Gastroesophageal sphincter (tissue), 4 donors: ENCODE data around the gene PLCL1. TPM values are rescaled to one million over a fixed set of nuclear protein-coding genes. Genes with fewer than 3 reads are reported as not detected.
A peak's percentile ranks its signal among the peaks of the same experiment; 100 is the strongest.
"Not testable (repeated sequence)": the region's sequence is repeated elsewhere in the genome, so short reads cannot be mapped to it uniquely, and the experiment has no call there.

Experiments used
- ATAC-seq: fragments of 150-250 bp; one replicate; pipeline ENCODE4 v1.9.1; 2016; ENCODE audit warnings: mild to moderate bottlenecking, moderate library complexity
- H3K27ac ChIP-seq, 4 donors: fragments of 200-600 bp; sonication (generic) in 3 of 4; 1 replicate in 3 of 4; 2 replicates in 1 of 4; pipeline ENCODE4 v1.5.1; 2016 to 2019
- H3K27me3 ChIP-seq: fragments of 200-600 bp; sonication (generic); one replicate; pipeline ENCODE4 v1.5.1; 2019
- H3K36me3 ChIP-seq, 2 donors: fragments of 200-600 bp; sonication (generic); one replicate each; pipeline ENCODE4 v1.5.1; 2019; ENCODE audit warnings: control low read depth in 1 of 2
- H3K4me1 ChIP-seq, 3 donors: fragments of 200-600 bp; sonication (generic); 1 replicate in 2 of 3; 2 replicates in 1 of 3; pipeline ENCODE4 v1.5.1; 2016 to 2019; ENCODE audit warnings: control low read depth in 2 of 3
- H3K4me3 ChIP-seq, 2 donors: fragments of 200-600 bp; sonication (generic); one replicate each; pipeline ENCODE4 v1.5.1; 2019; ENCODE audit warnings: mild to moderate bottlenecking in 1 of 2, moderate library complexity in 1 of 2
- H3K9me3 ChIP-seq, 3 donors: fragments of 200-600 bp; sonication (generic); one replicate each; pipeline ENCODE4 v1.5.1; 2017 to 2019; ENCODE audit warnings: control low read depth in 2 of 3
- EP300 ChIP-seq: sonication (generic); formaldehyde crosslinking; IDR thresholded peaks from one replicate; pipeline ENCODE4 v1.6.1; 2017; ENCODE audit warnings: antibody characterized with exemption, mild to moderate bottlenecking
- POLR2A ChIP-seq, 2 donors: fragments of 450-650 bp; IDR thresholded peaks; one replicate each; pipeline ENCODE4 v1.6.1; 2017; ENCODE audit warnings: antibody characterized with exemption in 2 of 2, mild to moderate bottlenecking in 2 of 2, moderate library complexity in 1 of 2
- POLR2AphosphoS5 ChIP-seq: sonication (generic); formaldehyde crosslinking; IDR thresholded peaks from one replicate; pipeline ENCODE4 v1.6.1; 2017; ENCODE audit warnings: antibody characterized with exemption
- WGBS, 2 donors: methylation state at CpG; one replicate each; pipeline ENCODE4 v1.1.5; 2018; ENCODE audit warnings: low coverage in 1 of 2; 5-methylcytosine and 5-hydroxymethylcytosine counted together
- total RNA-seq, 4 donors: library from RNA; depleted of rRNA; stranded (reverse); fragments of >200 nt; gene quantifications; one replicate each; pipeline ENCODE4 v1.1.0, GENCODE V29; 2016
- TF ChIP-seq, protein P1 (sequence below), 4 experiments: fragments of 200-600 bp in 2 of 4; fragments of 450-650 bp in 2 of 4; sonication (generic) in 1 of 4; IDR thresholded peaks; one replicate each; pipeline ENCODE4 v1.5.1; 2017 to 2019; ENCODE audit warnings: antibody characterized with exemption in 4 of 4, mild to moderate bottlenecking in 2 of 4, moderate library complexity in 2 of 4

The PLCL1 gene
- total RNA-seq, 4 donors from 2014 or later: 23.4 to 89.2 (median 47.4) TPM

DNA sequence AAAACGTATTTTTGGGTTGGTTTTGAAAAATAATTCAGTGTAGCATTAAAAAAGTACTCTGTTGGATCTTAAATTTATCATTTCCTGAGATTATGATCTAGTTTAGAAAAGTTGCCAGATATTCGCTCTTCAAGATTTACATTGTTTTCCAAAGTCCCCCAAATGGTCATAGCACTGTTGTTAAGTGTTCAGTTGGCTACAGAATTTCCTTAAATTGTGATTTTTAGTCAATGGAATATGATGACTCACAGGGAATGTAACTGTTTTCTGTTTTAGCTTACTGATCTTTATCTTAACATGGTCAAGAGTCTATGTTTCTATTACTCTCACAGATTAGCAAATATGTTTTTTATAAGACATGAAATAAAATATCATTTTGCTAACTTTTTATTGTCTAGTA is 23.2 kb downstream of the PLCL1 start:
- 62 to 63% methylated on average over 2 of the region's 2 CpGs for WGBS, 2 donors
- ATAC-seq: no peak
- Histone ChIP-seq H3K27me3 (no peaks in the 10 kb centered on the region), H3K4me1 (peaks cover 3 to 10% (median 4%) of the 10 kb centered on the region in 3 donors), H3K9me3 (no peaks in the 10 kb centered on the region), H3K4me3 (no peak overlapping the region), H3K27ac (no peak overlapping the region), H3K36me3 (no peaks in the 10 kb centered on the region)
- TF ChIP-seq POLR2A (IDR thresholded peaks at IDR 0.05): no peak
- no peak for TF ChIP-seq POLR2AphosphoS5
- no peak for TF ChIP-seq EP300
- TF ChIP-seq, protein P1, sequence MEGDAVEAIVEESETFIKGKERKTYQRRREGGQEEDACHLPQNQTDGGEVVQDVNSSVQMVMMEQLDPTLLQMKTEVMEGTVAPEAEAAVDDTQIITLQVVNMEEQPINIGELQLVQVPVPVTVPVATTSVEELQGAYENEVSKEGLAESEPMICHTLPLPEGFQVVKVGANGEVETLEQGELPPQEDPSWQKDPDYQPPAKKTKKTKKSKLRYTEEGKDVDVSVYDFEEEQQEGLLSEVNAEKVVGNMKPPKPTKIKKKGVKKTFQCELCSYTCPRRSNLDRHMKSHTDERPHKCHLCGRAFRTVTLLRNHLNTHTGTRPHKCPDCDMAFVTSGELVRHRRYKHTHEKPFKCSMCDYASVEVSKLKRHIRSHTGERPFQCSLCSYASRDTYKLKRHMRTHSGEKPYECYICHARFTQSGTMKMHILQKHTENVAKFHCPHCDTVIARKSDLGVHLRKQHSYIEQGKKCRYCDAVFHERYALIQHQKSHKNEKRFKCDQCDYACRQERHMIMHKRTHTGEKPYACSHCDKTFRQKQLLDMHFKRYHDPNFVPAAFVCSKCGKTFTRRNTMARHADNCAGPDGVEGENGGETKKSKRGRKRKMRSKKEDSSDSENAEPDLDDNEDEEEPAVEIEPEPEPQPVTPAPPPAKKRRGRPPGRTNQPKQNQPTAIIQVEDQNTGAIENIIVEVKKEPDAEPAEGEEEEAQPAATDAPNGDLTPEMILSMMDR (IDR thresholded peaks at IDR 0.05): no peak

DNA sequence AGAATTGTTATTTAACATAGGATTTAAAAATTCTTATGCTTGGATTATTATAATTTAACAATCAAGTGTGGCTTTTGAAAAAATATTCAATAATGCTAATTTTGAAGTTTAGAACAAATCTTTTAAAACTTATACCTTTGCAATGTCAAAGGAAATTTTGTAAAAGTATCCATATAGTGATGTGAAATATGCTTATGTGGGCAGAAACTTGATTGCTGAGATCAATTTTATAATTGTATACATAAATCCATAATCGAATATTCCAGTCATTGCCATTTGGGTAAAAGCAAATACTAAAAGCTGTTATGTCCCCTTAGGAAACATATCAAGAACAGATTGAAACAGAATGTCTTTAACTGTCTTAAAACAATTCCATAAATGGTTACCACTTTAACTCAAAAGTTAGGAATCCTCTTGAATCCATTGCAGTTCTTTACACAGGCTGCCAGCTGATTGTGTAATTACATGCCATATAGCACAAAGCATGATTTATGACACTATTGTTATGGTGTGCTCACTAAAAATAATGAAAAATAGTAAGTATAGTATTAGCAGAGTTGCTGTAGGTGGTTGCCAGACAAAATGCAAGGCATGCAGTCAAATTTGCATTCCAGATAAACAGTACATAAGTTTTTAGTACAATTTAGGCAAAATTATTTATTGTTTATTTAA is 24.2 kb downstream of the PLCL1 start:
- Histone ChIP-seq H3K9me3 (no peaks in the 10 kb centered on the region), H3K36me3 (no peaks in the 10 kb centered on the region), H3K4me1 (peaks cover 3 to 10% (median 4%) of the 10 kb centered on the region in 3 donors), H3K27ac (no peak overlapping the region), H3K27me3 (no peaks in the 10 kb centered on the region), H3K4me3 (no peak overlapping the region)
- TF ChIP-seq EP300 (no peak), POLR2A (IDR thresholded peaks at IDR 0.05) (no peak), POLR2AphosphoS5 (no peak)
- TF ChIP-seq, protein P1 (IDR thresholded peaks at IDR 0.05): no peak
- 60 to 77% methylated on average over 1 of the region's 1 CpG for WGBS, 2 donors
- no peak for ATAC-seq

GRCh38 chr2:197834771-197835170 is 30.4 kb downstream of the PLCL1 start:
- H3K4me1 ChIP-seq: peaks cover 0 to 27% (median 5%) of the 10 kb centered on the region in 3 donors
- not testable (repeated sequence) for H3K9me3 ChIP-seq, ATAC-seq, H3K27me3 ChIP-seq, H3K4me3 ChIP-seq, H3K27ac ChIP-seq, H3K36me3 ChIP-seq
- WGBS, 2 donors: 93 to 96% methylated on average over 2 of the region's 2 CpGs

- no peak for ATAC-seq
- H3K4me3 ChIP-seq: no peak overlapping the region
- WGBS, 2 donors: 40 to 52% methylated on average over 4 of the region's 4 CpGs
- TF ChIP-seq POLR2AphosphoS5 (no peak), POLR2A (IDR thresholded peaks at IDR 0.05) (no peak), EP300 (no peak)
- TF ChIP-seq, protein P1 (IDR thresholded peaks at IDR 0.05): no peak
- H3K27me3 ChIP-seq: no peaks in the 10 kb centered on the region
- H3K9me3 ChIP-seq: no peaks in the 10 kb centered on the region
- H3K4me1 ChIP-seq: peaks cover 0 to 33% (median 7%) of the 10 kb centered on the region in 3 donors
- H3K27ac ChIP-seq: no peak overlapping the region
- no peaks in the 10 kb centered on the region for H3K36me3 ChIP-seq
Observed at GRCh38 chr2:197835293-197835692, 30.9 kb downstream of the PLCL1 start.

DNA sequence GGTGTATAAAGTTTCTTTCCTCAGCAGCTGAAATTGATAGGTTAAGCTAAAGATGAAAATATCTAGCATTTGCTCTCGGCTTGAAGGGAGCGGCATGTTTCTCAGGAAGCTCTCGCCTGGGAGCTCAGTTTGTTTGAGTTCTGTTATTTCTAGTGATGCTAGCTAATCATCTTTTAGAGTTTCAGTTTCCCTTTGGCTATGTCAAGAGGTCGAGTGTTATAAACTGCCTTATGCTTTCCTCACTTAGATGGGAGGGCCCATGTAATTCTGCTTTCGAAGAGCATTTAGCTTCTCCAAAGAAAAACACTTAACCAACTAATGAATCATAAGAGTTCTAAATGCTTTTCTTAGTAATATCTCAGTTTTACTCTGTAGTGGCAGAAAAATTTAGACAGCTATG is 33.6 kb downstream of the PLCL1 start:
- Histone ChIP-seq H3K9me3 (no peaks in the 10 kb centered on the region), H3K27ac (peak overlapping the region; percentile 48 to 71 (median 69)), H3K4me3 (peak overlapping the region; percentile 30 to 34), H3K27me3 (no peaks in the 10 kb centered on the region), H3K4me1 (peaks cover 0 to 36% (median 7%) of the 10 kb centered on the region in 3 donors), H3K36me3 (no peaks in the 10 kb centered on the region)
- peak; percentile 66 for ATAC-seq
- TF ChIP-seq, protein P1 (IDR thresholded peaks at IDR 0.05): no peak
- no peak for TF ChIP-seq EP300
- TF ChIP-seq POLR2AphosphoS5: no peak
- TF ChIP-seq POLR2A (IDR thresholded peaks at IDR 0.05): no peak
- WGBS, 2 donors: 5 to 33% methylated on average over 3 to 5 of the region's 5 CpGs
